ENCODE data around the gene UNC119B. TPM values are rescaled to one million over a fixed set of nuclear protein-coding genes. Genes with fewer than 3 reads are reported as not detected.

UNC119B gene
- total RNA-seq, 4 donors from 2014 or later, result 4.7 to 8.7 (median 7.8) TPM

DNA sequence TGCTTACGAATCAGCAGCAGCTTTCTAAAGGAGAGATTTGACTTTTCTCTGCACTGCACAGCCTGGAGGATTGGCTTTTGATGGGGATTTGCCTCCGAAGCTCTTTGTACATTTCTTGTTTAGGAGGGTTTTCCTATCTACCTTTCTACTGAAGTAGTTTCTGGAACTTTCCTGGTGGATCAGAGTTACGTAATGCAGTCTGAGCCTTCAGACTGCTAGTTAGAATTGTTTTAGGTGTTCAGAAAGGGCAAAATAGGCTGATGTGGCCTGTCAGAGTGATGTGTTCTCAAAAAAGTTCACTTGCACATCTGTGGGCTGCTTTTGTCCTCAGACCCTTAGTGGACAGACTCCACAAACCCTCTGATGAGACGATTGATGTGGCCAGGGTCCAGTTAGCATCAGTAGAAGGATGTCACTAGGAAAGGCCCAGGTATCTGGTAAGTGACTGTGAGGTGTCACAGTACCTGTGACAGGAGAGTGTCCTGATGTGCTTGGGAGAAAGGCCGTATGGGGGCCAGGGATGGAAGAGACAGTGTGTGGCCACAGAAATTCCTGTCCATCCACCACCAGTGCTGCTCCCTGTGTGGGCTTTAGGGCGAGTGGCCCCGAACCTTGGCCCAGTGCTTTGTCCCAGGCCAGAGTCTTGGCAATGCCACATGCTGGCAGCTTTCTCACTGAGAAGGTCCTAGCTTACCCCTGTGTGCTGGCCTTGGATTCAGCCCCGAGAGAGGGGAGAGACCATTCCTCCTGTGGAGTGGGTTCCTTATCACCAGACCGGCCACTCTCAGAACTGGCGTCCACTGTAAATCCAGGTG is 10.9 kb downstream of the UNC119B start:
- ATAC-seq (peak; percentile 16 to 24), DNase-seq (no peak)
- no peaks in the 10 kb centered on the region for H3K9me3 ChIP-seq
- H3K4me1 ChIP-seq, result peaks cover 12 to 31% of the 10 kb centered on the region in 2 donors
- TF ChIP-seq POLR2A (IDR thresholded peaks at IDR 0.05), result no peak
- H3K27me3 ChIP-seq, result no peaks in the 10 kb centered on the region
- H3K4me3 ChIP-seq, result no peak overlapping the region
- in situ Hi-C loops (cut with MboI; ENCODE audit: low sequenced_read_pairs in 4 of 4) (no loop called here), intact Hi-C loops (cut with DNase I; ENCODE audit: low total_unique reads) (no loop called here)
- H3K27ac ChIP-seq, result peak overlapping the region; percentile 87 to 95 (median 92)
- H3K36me3 ChIP-seq, result peaks cover 0 to 53% of the 10 kb centered on the region in 2 donors

DNA sequence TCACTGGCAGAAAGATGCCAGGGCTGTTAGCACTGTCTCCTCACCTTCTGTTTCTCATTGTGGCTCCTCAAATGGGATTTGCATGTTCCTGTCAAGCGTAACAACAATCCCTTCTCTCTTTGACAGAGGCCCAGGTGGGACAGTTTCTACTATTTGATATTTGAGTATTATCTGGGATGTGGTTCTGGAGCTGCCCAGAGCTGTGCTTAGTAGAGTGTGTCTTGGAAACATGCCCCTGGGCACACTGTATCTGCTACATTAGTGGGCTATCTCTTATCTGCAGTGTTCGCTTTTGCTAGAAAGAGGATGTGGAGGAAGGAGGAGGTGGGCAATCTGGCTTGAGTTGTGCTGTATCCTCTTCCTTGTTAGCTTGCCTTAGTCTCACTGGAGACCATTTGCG is 11.6 kb downstream of the UNC119B start:
- Histone ChIP-seq H3K4me1 (peaks cover 16 to 37% of the 10 kb centered on the region in 2 donors), H3K9me3 (no peaks in the 10 kb centered on the region), H3K27ac (peak overlapping the region; percentile 87 to 95 (median 92)), H3K4me3 (no peak overlapping the region), H3K27me3 (no peaks in the 10 kb centered on the region), H3K36me3 (peaks cover 0 to 47% of the 10 kb centered on the region in 2 donors)
- TF ChIP-seq POLR2A (IDR thresholded peaks at IDR 0.05), result no peak
- TF ChIP-seq, protein P1, sequence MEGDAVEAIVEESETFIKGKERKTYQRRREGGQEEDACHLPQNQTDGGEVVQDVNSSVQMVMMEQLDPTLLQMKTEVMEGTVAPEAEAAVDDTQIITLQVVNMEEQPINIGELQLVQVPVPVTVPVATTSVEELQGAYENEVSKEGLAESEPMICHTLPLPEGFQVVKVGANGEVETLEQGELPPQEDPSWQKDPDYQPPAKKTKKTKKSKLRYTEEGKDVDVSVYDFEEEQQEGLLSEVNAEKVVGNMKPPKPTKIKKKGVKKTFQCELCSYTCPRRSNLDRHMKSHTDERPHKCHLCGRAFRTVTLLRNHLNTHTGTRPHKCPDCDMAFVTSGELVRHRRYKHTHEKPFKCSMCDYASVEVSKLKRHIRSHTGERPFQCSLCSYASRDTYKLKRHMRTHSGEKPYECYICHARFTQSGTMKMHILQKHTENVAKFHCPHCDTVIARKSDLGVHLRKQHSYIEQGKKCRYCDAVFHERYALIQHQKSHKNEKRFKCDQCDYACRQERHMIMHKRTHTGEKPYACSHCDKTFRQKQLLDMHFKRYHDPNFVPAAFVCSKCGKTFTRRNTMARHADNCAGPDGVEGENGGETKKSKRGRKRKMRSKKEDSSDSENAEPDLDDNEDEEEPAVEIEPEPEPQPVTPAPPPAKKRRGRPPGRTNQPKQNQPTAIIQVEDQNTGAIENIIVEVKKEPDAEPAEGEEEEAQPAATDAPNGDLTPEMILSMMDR (IDR thresholded peaks at IDR 0.05 in 4 of 5, conservative IDR thresholded peaks at IDR 0.05 in 1 of 5), result no peak
- ATAC-seq, result no peak
- intact Hi-C loops (cut with DNase I; ENCODE audit: low total_unique reads) (no loop called here), in situ Hi-C loops (cut with MboI; ENCODE audit: low sequenced_read_pairs in 4 of 4) (no loop called here)
- DNase-seq, result no peak

DNA sequence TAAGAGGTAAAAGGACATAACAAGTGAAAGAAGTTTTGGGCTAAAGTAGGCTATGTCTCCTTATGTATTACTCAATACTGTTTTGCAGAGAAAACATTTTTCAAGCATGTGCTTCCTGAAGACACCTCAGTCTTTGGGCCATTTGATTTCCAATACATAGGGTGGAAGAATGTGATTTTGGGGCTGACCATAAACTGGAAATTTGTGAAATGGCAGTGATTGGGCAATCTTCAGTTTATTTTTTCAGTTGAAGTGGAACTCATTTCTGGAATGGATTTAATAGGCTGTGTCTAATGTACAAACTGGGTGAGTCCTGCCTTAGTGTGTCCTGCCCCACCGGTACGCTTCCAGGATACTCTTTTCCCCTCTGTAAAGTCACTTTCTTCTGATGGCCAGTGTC is 12.5 kb downstream of the UNC119B start:
- Histone ChIP-seq H3K4me1 (peaks cover 21 to 40% of the 10 kb centered on the region in 2 donors), H3K36me3 (peaks cover 0 to 46% of the 10 kb centered on the region in 2 donors), H3K27me3 (no peaks in the 10 kb centered on the region), H3K27ac (peak overlapping the region in 2 of 4 donors; percentile 91 to 95), H3K9me3 (no peaks in the 10 kb centered on the region), H3K4me3 (no peak overlapping the region)
- DNase-seq (no peak), ATAC-seq (no peak)
- intact Hi-C loops (cut with DNase I; ENCODE audit: low total_unique reads), result no loop called here
- no peak for TF ChIP-seq POLR2A (IDR thresholded peaks at IDR 0.05)
- TF ChIP-seq, protein P1 (IDR thresholded peaks at IDR 0.05 in 4 of 5, conservative IDR thresholded peaks at IDR 0.05 in 1 of 5), result no peak
- in situ Hi-C loops (cut with MboI; ENCODE audit: low sequenced_read_pairs in 4 of 4), result no loop called here

DNA sequence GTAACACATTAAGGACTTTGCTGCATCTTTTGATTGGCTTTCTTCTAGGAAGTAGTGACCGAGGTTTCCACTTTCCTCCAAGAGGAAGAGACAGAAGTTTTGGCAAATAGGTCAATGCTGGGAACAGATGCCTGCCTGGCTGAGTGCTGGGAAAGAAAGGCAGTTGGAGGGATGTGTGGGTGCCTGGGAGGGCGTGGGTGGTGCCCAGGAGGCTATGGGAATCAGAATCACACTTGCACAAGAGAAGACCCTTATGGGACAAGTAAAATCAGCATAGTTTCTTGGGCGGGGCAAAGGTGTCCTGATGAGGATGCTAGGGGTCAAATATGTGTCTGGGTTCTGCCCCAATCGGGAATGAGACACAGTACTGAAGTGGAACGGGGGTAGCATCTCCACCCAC is 14.5 kb downstream of the UNC119B start:
- in situ Hi-C loops (cut with MboI; ENCODE audit: low sequenced_read_pairs in 4 of 4) (no loop called here), intact Hi-C loops (cut with DNase I; ENCODE audit: low total_unique reads) (loop anchor here (1.0 to 5.0 kb wide), 4 partner anchors 37 to 178 kb away; partner anchors contain the start of genes MLEC and SPPL3)

More for the DNA sequence above, 14.5 kb downstream of the UNC119B start:
- Histone ChIP-seq H3K4me3 (no peak overlapping the region), H3K27me3 (no peaks in the 10 kb centered on the region), H3K36me3 (peaks cover 0 to 45% of the 10 kb centered on the region in 2 donors), H3K9me3 (no peaks in the 10 kb centered on the region), H3K4me1 (peaks cover 21 to 40% of the 10 kb centered on the region in 2 donors), H3K27ac (peak overlapping the region in 3 of 4 donors; percentile 92 to 95 (median 94))
- DNase-seq (no peak), ATAC-seq (no peak)
- no peak for TF ChIP-seq POLR2A (IDR thresholded peaks at IDR 0.05)
- TF ChIP-seq, protein P1 (IDR thresholded peaks at IDR 0.05 in 4 of 5, conservative IDR thresholded peaks at IDR 0.05 in 1 of 5), result no peak
